Loucy (cell line): ENCODE results near the gene SLC35A5.

Source experiments
- CTCF ChIP-seq: fragments of 200-600 bp; sonication (generic); conservative IDR thresholded peaks from 2 replicates; pipeline ENCODE4 v1.5.1; 2014; ENCODE audit warnings: mild to moderate bottlenecking, antibody characterized with exemption, low read length
- EZH2phosphoT487 ChIP-seq: fragments of 200-600 bp; IDR thresholded peaks from 2 replicates; pipeline ENCODE4 v1.6.1; 2018; ENCODE audit warnings: antibody characterized with exemption, mild to moderate bottlenecking, moderate library complexity, borderline replicate concordance

- TF ChIP-seq CTCF: no peak
- no peak for TF ChIP-seq EZH2phosphoT487
Measured at GRCh38 chr3:112568642-112569041, 6.8 kb downstream of the SLC35A5 start.
